Neural cell (in vitro differentiated cells): ENCODE results near the gene GRIN1. TPM values are rescaled to one million over a fixed set of nuclear protein-coding genes. Genes with fewer than 3 reads are reported as not detected.

ENCODE experiments used
- H2AFZ ChIP-seq: fragments of 200-600, 300-800 bp; sonication (generic), shearing (Covaris generic); 2 replicates; pipeline ENCODE4 v1.6.0; 2014; ENCODE audit warnings: low read depth, mild to moderate bottlenecking, antibody characterized with exemption, low read length, moderate library complexity
- H3F3A ChIP-seq: fragments of 200-600 bp; shearing (Covaris generic); 2 replicates; pipeline ENCODE4 v1.6.1; 2016; ENCODE audit warnings: mild to moderate bottlenecking, moderate library complexity, mixed read lengths, antibody characterized with exemption, low read length; ENCODE audit not compliant: insufficient read depth, poor library complexity, severe bottlenecking
- H3K27ac ChIP-seq: fragments of 200-600, 300-800 bp; sonication (generic), shearing (Covaris generic); 2 replicates; pipeline ENCODE4 v1.5.1; 2014; ENCODE audit warnings: mild to moderate bottlenecking, low read length, moderate library complexity
- H3K27me3 ChIP-seq: fragments of 300-800, 200-600 bp; sonication (generic), shearing (Covaris generic); 2 replicates; pipeline ENCODE4 v1.6.0; 2014; ENCODE audit warnings: mild to moderate bottlenecking, low read depth, low read length, moderate library complexity; ENCODE audit not compliant: insufficient read depth
- H3K36me3 ChIP-seq: fragments of 300-800, 200-600 bp; sonication (generic), shearing (Covaris generic); 2 replicates; pipeline ENCODE4 v1.5.1; 2014; ENCODE audit warnings: mild to moderate bottlenecking, antibody characterized with exemption, low read length, moderate library complexity; ENCODE audit not compliant: insufficient read depth
- H3K4me2 ChIP-seq: fragments of 300-800, 200-600 bp; sonication (generic), shearing (Covaris generic); 2 replicates; pipeline ENCODE4 v1.6.0; 2014; ENCODE audit warnings: mild to moderate bottlenecking, low read length
- H3K4me3 ChIP-seq: fragments of 300-800, 200-600 bp; sonication (generic), shearing (Covaris generic); 2 replicates; pipeline ENCODE4 v1.5.1; 2014; ENCODE audit warnings: mild to moderate bottlenecking, low read length, moderate library complexity
- H3K79me2 ChIP-seq: fragments of 200-600 bp; shearing (Covaris generic); replicated peaks from 2 replicates; pipeline ENCODE4 v1.6.0; 2014; ENCODE audit warnings: mild to moderate bottlenecking, low read length, moderate library complexity; ENCODE audit not compliant: insufficient read depth
- H3K9ac ChIP-seq: fragments of 300-800, 200-600 bp; sonication (generic), shearing (Covaris generic); 2 replicates; pipeline ENCODE4 v1.6.1; 2016; ENCODE audit warnings: mild to moderate bottlenecking, low read length, mixed read lengths
- H3K9me2 ChIP-seq: fragments of 200-600 bp; shearing (Covaris generic); 2 replicates; pipeline ENCODE4 v1.6.1; 2016; ENCODE audit warnings: mild to moderate bottlenecking, low read length, mixed read lengths; ENCODE audit not compliant: insufficient read depth
- H3K9me3 ChIP-seq: fragments of 200-600, 300-800 bp; sonication (generic), shearing (Covaris generic); 2 replicates; pipeline ENCODE4 v1.6.1; 2016; ENCODE audit warnings: mild to moderate bottlenecking, mixed run types, low read length, moderate library complexity, mixed read lengths
- H4K20me1 ChIP-seq: fragments of 200-600 bp; shearing (Covaris generic); 2 replicates; pipeline ENCODE4 v1.6.1; 2016; ENCODE audit warnings: mild to moderate bottlenecking, mixed run types; ENCODE audit not compliant: insufficient read depth
- CTCF ChIP-seq: fragments of 450-650 bp; IDR thresholded peaks from 2 replicates; pipeline ENCODE4 v1.5.1; 2014; ENCODE audit warnings: antibody characterized with exemption, mild to moderate bottlenecking, moderate library complexity; ENCODE audit not compliant: poor library complexity, severe bottlenecking
- EP300 ChIP-seq: fragments of 450-650 bp; conservative IDR thresholded peaks from 2 replicates; pipeline ENCODE4 v1.6.1; 2014; ENCODE audit warnings: antibody characterized with exemption, mild to moderate bottlenecking, moderate library complexity; ENCODE audit not compliant: poor library complexity, severe bottlenecking
- EZH2 ChIP-seq: fragments of 200-600, 300-800 bp; shearing (Covaris generic), sonication (generic); IDR thresholded peaks from 2 replicates; pipeline ENCODE4 v1.6.1; 2014; ENCODE audit warnings: antibody characterized with exemption, low read length, borderline replicate concordance, mild to moderate bottlenecking; ENCODE audit not compliant: insufficient read depth, poor library complexity, severe bottlenecking
- MXI1 ChIP-seq: fragments of 450-650 bp; conservative IDR thresholded peaks from 2 replicates; pipeline ENCODE4 v1.6.1; 2014; ENCODE audit warnings: antibody characterized with exemption, mild to moderate bottlenecking; ENCODE audit not compliant: poor library complexity, severe bottlenecking
- POLR2AphosphoS5 ChIP-seq: IDR thresholded peaks from 2 replicates; pipeline ENCODE4 v1.6.1; 2012
- RAD21 ChIP-seq: fragments of 450-650 bp; conservative IDR thresholded peaks from 2 replicates; pipeline ENCODE4 v1.6.1; 2014; ENCODE audit warnings: antibody characterized with exemption, mild to moderate bottlenecking, moderate library complexity
- REST ChIP-seq: IDR thresholded peaks from 2 replicates; pipeline ENCODE4 v1.6.1; 2012; ENCODE audit warnings: borderline replicate concordance
- SMC3 ChIP-seq: fragments of 450-650 bp; conservative IDR thresholded peaks from 2 replicates; pipeline ENCODE4 v1.6.1; 2014; ENCODE audit warnings: antibody characterized with exemption, mild to moderate bottlenecking, moderate library complexity; ENCODE audit not compliant: poor library complexity
- TAF1 ChIP-seq: IDR thresholded peaks from 2 replicates; pipeline ENCODE4 v1.6.1; 2012; ENCODE audit warnings: low read depth
- polyA plus RNA-seq: library from polyadenylated mRNA; depleted of rRNA; stranded (reverse); fragments of >200 nt; gene quantifications from 2 replicates; pipeline ENCODE4 v1.2.3, GENCODE V29; 2014

GRIN1 gene
- polyA plus RNA-seq, 1 donor from 2014 or later, result 0.58 TPM

GRCh38 chr9:137178201-137178938, 39.4 kb downstream of the GRIN1 start:
- Histone ChIP-seq H3K36me3 (no peaks in the 10 kb centered on the region), H3K9ac (no peak overlapping the region), H3K4me2 (no peak overlapping the region), H4K20me1 (no peaks in the 10 kb centered on the region), H3K79me2 (no peaks in the 10 kb centered on the region), H3K27me3 (no peaks in the 10 kb centered on the region), H2AFZ (no peak overlapping the region), H3K27ac (no peak overlapping the region), H3F3A (no peaks in the 10 kb centered on the region), H3K9me3 (no peaks in the 10 kb centered on the region), H3K4me3 (no peak overlapping the region), H3K9me2 (no peaks in the 10 kb centered on the region)
- no peak for TF ChIP-seq MXI1
- TF ChIP-seq POLR2AphosphoS5, result no peak
- no peak for TF ChIP-seq TAF1
- no peak for TF ChIP-seq RAD21
- TF ChIP-seq SMC3, result no peak
- TF ChIP-seq EZH2, result no peak
- TF ChIP-seq EP300, result no peak
- TF ChIP-seq CTCF, result no peak
- no peak for TF ChIP-seq REST

GRCh38 chr9:137178939-137179630, 40.1 kb downstream of the GRIN1 start:
- no peak overlapping the region for H3K4me2 ChIP-seq
- H3F3A ChIP-seq, result no peaks in the 10 kb centered on the region
- H3K4me3 ChIP-seq, result no peak overlapping the region
- no peaks in the 10 kb centered on the region for H3K9me2 ChIP-seq
- no peaks in the 10 kb centered on the region for H3K9me3 ChIP-seq
- H3K27me3 ChIP-seq, result no peaks in the 10 kb centered on the region
- H3K27ac ChIP-seq, result no peak overlapping the region
- TF ChIP-seq RAD21, result no peak
- TF ChIP-seq REST, result no peak
- no peak for TF ChIP-seq CTCF
- TF ChIP-seq POLR2AphosphoS5, result no peak
- TF ChIP-seq EZH2, result no peak
- TF ChIP-seq SMC3, result no peak
- TF ChIP-seq EP300, result no peak
- TF ChIP-seq MXI1, result no peak
- TF ChIP-seq TAF1, result no peak
- H4K20me1 ChIP-seq, result no peaks in the 10 kb centered on the region
- no peaks in the 10 kb centered on the region for H3K79me2 ChIP-seq
- no peak overlapping the region for H2AFZ ChIP-seq
- no peak overlapping the region for H3K9ac ChIP-seq
- no peaks in the 10 kb centered on the region for H3K36me3 ChIP-seq
